Right atrium auricular region (tissue), 2 donors: ENCODE data around the gene CNR1. TPM values are rescaled to one million over a fixed set of nuclear protein-coding genes. Genes with fewer than 3 reads are reported as not detected.

Experiments used
- DNase-seq: peaks from one replicate; pipeline ENCODE4 v3.0.0-alpha.2; 2019; ENCODE audit warnings: low spot score
- H3K27ac ChIP-seq, 2 donors: fragments of 200-600 bp; sonication (generic); 1 replicate in 1 of 2; 2 replicates in 1 of 2; pipeline ENCODE4 v1.5.1; 2016 to 2019
- H3K27me3 ChIP-seq, 2 donors: fragments of 200-600 bp; sonication (generic); one replicate each; pipeline versions ENCODE4 v1.5.1 to v1.6.0; 2017 to 2019
- H3K36me3 ChIP-seq: fragments of 200-600 bp; sonication (generic); one replicate; pipeline ENCODE4 v1.5.1; 2016
- H3K4me1 ChIP-seq, 2 donors: fragments of 200-600 bp; sonication (generic); one replicate each; pipeline versions ENCODE4 v1.5.1 to v1.6.0; 2017 to 2019
- H3K4me3 ChIP-seq, 2 donors: fragments of 200-600 bp; sonication (generic); 1 replicate in 1 of 2; 2 replicates in 1 of 2; pipeline ENCODE4 v1.5.1; 2017 to 2019; ENCODE audit warnings: mild to moderate bottlenecking in 1 of 2, moderate library complexity in 1 of 2
- H3K9me3 ChIP-seq, 2 donors: fragments of 200-600 bp; sonication (generic); one replicate each; pipeline ENCODE4 v1.5.1; 2019
- total RNA-seq, 2 donors: library from RNA; depleted of rRNA; stranded (reverse); fragments of >200 nt; gene quantifications; one replicate each; pipeline ENCODE4 v1.1.0, GENCODE V29; 2016
- TF ChIP-seq, protein P1 (sequence below), 2 donors: fragments of 200-600 bp; sonication (generic); IDR thresholded peaks; one replicate each; pipeline ENCODE4 v1.5.1; 2019; ENCODE audit warnings: antibody characterized with exemption in 2 of 2

CNR1 gene
- total RNA-seq, 2 donors from 2014 or later = 1.3 to 1.7 TPM

- H3K4me1 ChIP-seq = no peaks in the 10 kb centered on the region
- no peak for DNase-seq
- H3K36me3 ChIP-seq = no peaks in the 10 kb centered on the region
- no peak overlapping the region for H3K4me3 ChIP-seq
- TF ChIP-seq, protein P1, sequence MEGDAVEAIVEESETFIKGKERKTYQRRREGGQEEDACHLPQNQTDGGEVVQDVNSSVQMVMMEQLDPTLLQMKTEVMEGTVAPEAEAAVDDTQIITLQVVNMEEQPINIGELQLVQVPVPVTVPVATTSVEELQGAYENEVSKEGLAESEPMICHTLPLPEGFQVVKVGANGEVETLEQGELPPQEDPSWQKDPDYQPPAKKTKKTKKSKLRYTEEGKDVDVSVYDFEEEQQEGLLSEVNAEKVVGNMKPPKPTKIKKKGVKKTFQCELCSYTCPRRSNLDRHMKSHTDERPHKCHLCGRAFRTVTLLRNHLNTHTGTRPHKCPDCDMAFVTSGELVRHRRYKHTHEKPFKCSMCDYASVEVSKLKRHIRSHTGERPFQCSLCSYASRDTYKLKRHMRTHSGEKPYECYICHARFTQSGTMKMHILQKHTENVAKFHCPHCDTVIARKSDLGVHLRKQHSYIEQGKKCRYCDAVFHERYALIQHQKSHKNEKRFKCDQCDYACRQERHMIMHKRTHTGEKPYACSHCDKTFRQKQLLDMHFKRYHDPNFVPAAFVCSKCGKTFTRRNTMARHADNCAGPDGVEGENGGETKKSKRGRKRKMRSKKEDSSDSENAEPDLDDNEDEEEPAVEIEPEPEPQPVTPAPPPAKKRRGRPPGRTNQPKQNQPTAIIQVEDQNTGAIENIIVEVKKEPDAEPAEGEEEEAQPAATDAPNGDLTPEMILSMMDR (IDR thresholded peaks at IDR 0.05) = no peak
- H3K9me3 ChIP-seq = no peaks in the 10 kb centered on the region
- no peak overlapping the region for H3K27ac ChIP-seq
- H3K27me3 ChIP-seq = no peaks in the 10 kb centered on the region
Observed at GRCh38 chr6:88134575-88134974, 31.6 kb downstream of the CNR1 start.

DNA sequence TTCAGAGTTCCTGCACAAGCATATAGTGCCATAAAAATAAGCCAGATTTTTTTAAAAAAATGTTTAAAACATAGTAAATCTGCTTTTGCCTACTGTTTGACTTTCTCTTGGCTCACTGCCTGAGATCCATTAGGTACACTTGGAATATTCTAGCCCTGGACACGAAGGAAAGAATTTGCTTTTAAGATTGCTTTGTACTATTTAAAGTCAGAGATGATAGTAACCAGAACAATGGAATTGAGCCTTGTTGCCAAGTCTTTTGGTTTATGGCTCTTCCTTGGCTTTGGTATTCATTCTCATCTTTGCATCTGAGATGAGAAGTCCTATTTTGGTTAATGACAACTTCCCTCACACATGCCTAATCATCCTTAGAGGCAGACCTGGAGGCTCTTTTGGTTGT, 32.4 kb downstream of the CNR1 start:
- TF ChIP-seq, protein P1 (IDR thresholded peaks at IDR 0.05) = no peak
- H3K4me1 ChIP-seq = no peaks in the 10 kb centered on the region
- no peak for DNase-seq
- no peak overlapping the region for H3K27ac ChIP-seq
- H3K27me3 ChIP-seq = no peaks in the 10 kb centered on the region
- H3K9me3 ChIP-seq = no peaks in the 10 kb centered on the region
- no peak overlapping the region for H3K4me3 ChIP-seq
- H3K36me3 ChIP-seq = no peaks in the 10 kb centered on the region

DNA sequence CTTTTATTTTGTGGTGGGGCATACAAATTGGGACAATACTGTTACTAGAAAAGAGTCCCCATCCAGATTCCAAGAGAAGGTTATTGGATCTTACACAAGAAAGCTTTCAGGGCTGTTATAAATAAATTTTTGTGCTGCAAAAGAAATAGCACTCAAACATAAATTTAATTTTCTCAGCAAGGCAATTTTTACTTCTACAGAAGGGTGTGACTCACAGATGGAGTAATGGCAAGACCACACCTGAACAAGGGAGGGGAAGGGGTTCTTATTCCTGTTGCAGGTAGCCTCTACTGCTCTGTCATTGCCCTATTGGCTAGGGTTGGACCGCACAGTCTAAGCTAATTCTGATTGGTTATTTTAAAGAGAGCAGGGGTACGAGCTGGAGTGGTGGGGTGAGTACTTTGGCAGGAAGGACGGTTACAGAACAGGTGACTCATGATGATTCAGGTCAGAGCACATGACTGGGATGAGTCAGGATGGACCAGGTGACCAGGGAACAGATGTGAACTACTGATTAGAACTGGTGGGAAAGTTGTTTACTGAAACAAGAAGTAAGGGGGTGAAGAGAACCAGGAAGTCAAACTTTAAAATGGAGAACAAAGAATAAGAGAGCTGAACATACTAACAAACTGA, 41.1 kb downstream of the CNR1 start:
- Histone ChIP-seq H3K4me3 (no peak overlapping the region), H3K4me1 (no peaks in the 10 kb centered on the region), H3K9me3 (peaks cover 0 to 18% of the 10 kb centered on the region in 2 donors), H3K27me3 (no peaks in the 10 kb centered on the region), H3K36me3 (no peaks in the 10 kb centered on the region), H3K27ac (no peak overlapping the region)
- DNase-seq = no peak
- TF ChIP-seq, protein P1 (IDR thresholded peaks at IDR 0.05) = no peak

- Histone ChIP-seq H3K27ac (no peak overlapping the region), H3K4me1 (no peaks in the 10 kb centered on the region), H3K36me3 (no peaks in the 10 kb centered on the region), H3K4me3 (no peak overlapping the region), H3K27me3 (no peaks in the 10 kb centered on the region), H3K9me3 (peaks cover 0 to 11% of the 10 kb centered on the region in 2 donors)
- TF ChIP-seq, protein P1 (IDR thresholded peaks at IDR 0.05) = no peak
- DNase-seq = no peak
Observed at GRCh38 chr6:88120635-88121034, 45.5 kb downstream of the CNR1 start.

DNA sequence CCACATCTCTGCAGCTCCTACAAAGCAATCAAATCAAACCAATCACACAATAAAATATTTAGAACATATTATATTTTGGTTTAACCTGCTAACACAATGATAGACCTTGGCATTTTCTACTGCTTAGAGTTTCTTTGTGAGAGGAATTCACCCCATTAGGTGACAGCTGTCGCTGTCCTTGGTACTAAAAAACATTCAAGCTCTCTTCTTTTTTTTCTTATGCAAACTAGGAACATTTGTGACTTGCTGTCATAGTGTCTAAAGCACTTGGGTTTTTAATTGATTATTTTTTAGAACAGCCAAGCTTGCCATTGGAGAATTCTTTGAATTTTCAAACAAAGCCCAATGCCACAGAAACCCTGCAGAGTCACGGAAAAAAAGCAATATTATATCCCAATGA, 46.4 kb downstream of the CNR1 start:
- Histone ChIP-seq H3K36me3 (no peaks in the 10 kb centered on the region), H3K4me1 (no peaks in the 10 kb centered on the region), H3K4me3 (no peak overlapping the region), H3K27ac (no peak overlapping the region), H3K9me3 (peaks cover 0 to 9% of the 10 kb centered on the region in 2 donors), H3K27me3 (no peaks in the 10 kb centered on the region)
- TF ChIP-seq, protein P1 (IDR thresholded peaks at IDR 0.05) = no peak
- DNase-seq = no peak

DNA sequence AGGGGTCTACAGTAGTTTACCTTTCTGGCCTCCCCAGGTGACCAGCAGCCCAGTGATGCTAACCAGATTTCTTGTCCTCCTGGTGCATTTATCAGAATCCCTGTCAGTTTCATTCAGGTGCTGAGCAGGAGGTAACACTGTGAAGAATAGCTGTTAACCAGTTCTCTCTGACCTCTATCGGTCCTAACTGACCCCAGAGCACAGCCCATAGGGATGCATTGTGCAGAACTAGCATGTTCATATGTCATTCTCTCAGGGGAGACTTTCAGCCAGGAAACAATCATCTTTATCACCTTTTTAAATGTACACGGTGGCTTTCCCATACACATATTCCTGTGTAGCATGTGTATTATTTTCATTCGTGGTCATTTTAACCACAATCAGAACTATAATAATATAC, 49.9 kb downstream of the CNR1 start:
- H3K27me3 ChIP-seq = no peaks in the 10 kb centered on the region
- no peak overlapping the region for H3K4me3 ChIP-seq
- TF ChIP-seq, protein P1 (IDR thresholded peaks at IDR 0.05) = no peak
- H3K9me3 ChIP-seq = no peaks in the 10 kb centered on the region
- no peak overlapping the region for H3K27ac ChIP-seq
- H3K36me3 ChIP-seq = no peaks in the 10 kb centered on the region
- H3K4me1 ChIP-seq = no peaks in the 10 kb centered on the region
- no peak for DNase-seq
